Liver (tissue), 9 donors: ENCODE measurements around the gene CRACR2A. TPM values are rescaled to one million over a fixed set of nuclear protein-coding genes. Genes with fewer than 3 reads are reported as not detected.
A peak's percentile ranks its signal among the peaks of the same experiment; 100 is the strongest.

Source experiments
- DNase-seq: peaks from one replicate; pipeline ENCODE4 v3.0.0-alpha.2; 2017; ENCODE audit warnings: low spot score
- H3K27ac ChIP-seq, 2 donors: one replicate each; pipeline ENCODE4 v1.7.0; 2013; ENCODE audit warnings: inconsistent platforms in 2 of 2, low read length in 2 of 2, control low read depth in 1 of 2, low read depth in 1 of 2, mild to moderate bottlenecking in 1 of 2
- H3K27me3 ChIP-seq, 4 donors: one replicate each; pipeline versions ENCODE4 v1.6.1 to v1.7.0; 2013; ENCODE audit warnings: low read length in 3 of 4, inconsistent platforms in 1 of 4, mild to moderate bottlenecking in 1 of 4, moderate library complexity in 1 of 4; ENCODE audit not compliant: control insufficient read depth in 4 of 4, insufficient read depth in 4 of 4
- H3K36me3 ChIP-seq, 4 donors: one replicate each; pipeline versions ENCODE4 v1.6.1 to v1.7.0; 2013; ENCODE audit warnings: low read length in 3 of 4, mild to moderate bottlenecking in 3 of 4, low read depth in 1 of 4, moderate library complexity in 1 of 4; ENCODE audit not compliant: control insufficient read depth in 4 of 4, insufficient read depth in 3 of 4
- H3K4me1 ChIP-seq, 4 donors: one replicate each; pipeline versions ENCODE4 v1.6.1 to v1.7.0; 2013; ENCODE audit warnings: low read length in 3 of 4, mild to moderate bottlenecking in 3 of 4, moderate library complexity in 1 of 4; ENCODE audit not compliant: control insufficient read depth in 4 of 4, insufficient read depth in 4 of 4
- H3K4me3 ChIP-seq, 3 donors: one replicate each; pipeline versions ENCODE4 v1.6.1 to v1.7.0; 2013; ENCODE audit warnings: low read length in 3 of 3, control low read depth in 1 of 3, low read depth in 1 of 3, mild to moderate bottlenecking in 1 of 3
- H3K9ac ChIP-seq, 2 donors: one replicate each; pipeline ENCODE4 v1.7.0; 2013; ENCODE audit warnings: low read length in 2 of 2, mild to moderate bottlenecking in 2 of 2, moderate library complexity in 2 of 2, control low read depth in 1 of 2, low read depth in 1 of 2
- H3K9me3 ChIP-seq, 4 donors: one replicate each; pipeline versions ENCODE4 v1.6.1 to v1.7.0; 2013; ENCODE audit warnings: low read length in 3 of 4; ENCODE audit not compliant: control insufficient read depth in 4 of 4
- ATF3 ChIP-seq: IDR thresholded peaks from 2 replicates; pipeline ENCODE4 v1.6.1; 2016; ENCODE audit warnings: antibody characterized with exemption
- CTCF ChIP-seq: fragments of 150-350 bp; IDR thresholded peaks from 2 replicates; pipeline ENCODE4 v1.5.1; 2017; ENCODE audit warnings: improper control_type of control experiment, low read depth, low read length; ENCODE audit not compliant: missing input control
- EGR1 ChIP-seq, 2 donors: IDR thresholded peaks; 2 replicates each; pipeline ENCODE4 v1.6.1; 2016 to 2018; ENCODE audit warnings: antibody characterized with exemption in 2 of 2, low read depth in 2 of 2
- FOXA2 ChIP-seq: IDR thresholded peaks from 2 replicates; pipeline ENCODE4 v1.6.1; 2016; ENCODE audit warnings: antibody characterized with exemption
- GABPA ChIP-seq, 2 donors: IDR thresholded peaks in 1 of 2; conservative IDR thresholded peaks in 1 of 2; 2 replicates each; pipeline ENCODE4 v1.6.1; 2016; ENCODE audit warnings: antibody characterized with exemption in 2 of 2, mild to moderate bottlenecking in 1 of 2, moderate library complexity in 1 of 2
- HNF4A ChIP-seq, 2 donors: conservative IDR thresholded peaks; 2 replicates each; pipeline ENCODE4 v1.6.1; 2016; ENCODE audit warnings: antibody characterized with exemption in 2 of 2, mild to moderate bottlenecking in 2 of 2
- HNF4G ChIP-seq: IDR thresholded peaks from 2 replicates; pipeline ENCODE4 v1.6.1; 2016; ENCODE audit warnings: antibody characterized with exemption
- JUND ChIP-seq, 2 donors: IDR thresholded peaks; 2 replicates each; pipeline ENCODE4 v1.6.1; 2016; ENCODE audit warnings: antibody characterized with exemption in 2 of 2
- NR2F2 ChIP-seq: IDR thresholded peaks from 2 replicates; pipeline ENCODE4 v1.6.1; 2016; ENCODE audit warnings: antibody characterized with exemption
- RAD21 ChIP-seq, 2 donors: IDR thresholded peaks; 2 replicates each; pipeline ENCODE4 v1.6.1; 2016; ENCODE audit warnings: antibody characterized with exemption in 2 of 2, mild to moderate bottlenecking in 2 of 2
- RXRA ChIP-seq, 2 donors: IDR thresholded peaks; 2 replicates each; pipeline ENCODE4 v1.6.1; 2017 to 2018; ENCODE audit warnings: antibody characterized with exemption in 2 of 2, mild to moderate bottlenecking in 1 of 2
- SP1 ChIP-seq: IDR thresholded peaks from 2 replicates; pipeline ENCODE4 v1.6.1; 2018; ENCODE audit warnings: antibody characterized with exemption, mild to moderate bottlenecking
- YY1 ChIP-seq: IDR thresholded peaks from 2 replicates; pipeline ENCODE4 v1.6.1; 2016; ENCODE audit warnings: antibody characterized with exemption, mild to moderate bottlenecking
- ZBTB33 ChIP-seq: IDR thresholded peaks from 2 replicates; pipeline ENCODE4 v1.6.1; 2016; ENCODE audit warnings: antibody characterized with exemption
- WGBS: extraction: QIAGEN DNeasy Blood & Tissue Kit; methylation state at CpG from one replicate; pipeline ENCODE4 v1.1.7; 2013; 5-methylcytosine and 5-hydroxymethylcytosine counted together
- polyA plus RNA-seq, 2 donors: library from polyadenylated mRNA; stranded (reverse) in 1 of 2; unstranded in 1 of 2; fragments of 200-250 nt in 1 of 2; fragments of >200 nt in 1 of 2; fragmentation: Nextera tagmentation in 1 of 2; extraction: Ambion mirVana in 1 of 2; gene quantifications; one replicate each; pipeline versions ENCODE4 v1.2.1 to v1.2.3, GENCODE V29; 2013 to 2015
- total RNA-seq, 2 donors: library from RNA; depleted of rRNA; stranded (reverse); fragments of >200 nt; gene quantifications; one replicate each; pipeline ENCODE4 v1.2.3, GENCODE V29; 2014
- TF ChIP-seq, protein P1 (sequence below): IDR thresholded peaks from 2 replicates; pipeline ENCODE4 v1.6.1; 2016; ENCODE audit warnings: antibody characterized with exemption, mild to moderate bottlenecking
- TF ChIP-seq, protein P2 (sequence below): IDR thresholded peaks from 2 replicates; pipeline ENCODE4 v1.6.1; 2016; ENCODE audit warnings: antibody characterized with exemption
- donor health status: healthy.
- donor health status: healthy.
- donor health status: healthy.
- donor health status: healthy.
- donor health status: healthy.

The CRACR2A gene
- total and polyA plus RNA-seq, 4 donors, result 0.33 to 4.2 (median 1.4) TPM

DNA sequence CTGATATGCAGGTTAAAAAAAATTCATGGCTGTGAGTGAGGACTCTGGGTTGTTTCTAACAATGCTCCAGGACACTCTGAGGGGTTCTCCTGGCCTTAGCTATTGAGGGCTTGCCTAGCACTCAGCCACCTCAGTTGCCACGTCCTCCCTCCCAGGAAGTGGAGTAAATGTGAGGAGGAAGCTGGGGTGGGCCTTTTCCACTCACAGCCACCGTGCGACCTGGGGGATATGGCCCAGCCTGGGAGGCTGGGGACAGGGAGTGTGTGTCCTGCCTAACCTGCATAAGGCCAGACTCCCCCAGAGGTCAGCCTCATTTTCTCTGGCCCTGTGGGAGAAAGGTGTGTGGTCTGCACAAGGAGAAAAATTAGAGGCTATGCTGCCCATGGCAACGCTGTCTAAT, 83.3 kb downstream of the CRACR2A start:
- Histone ChIP-seq H3K4me1 (peaks cover 0 to 24% (median 21%) of the 10 kb centered on the region in 4 donors), H3K36me3 (no peaks in the 10 kb centered on the region), H3K9me3 (no peaks in the 10 kb centered on the region), H3K27ac (no peak overlapping the region), H3K27me3 (no peaks in the 10 kb centered on the region), H3K4me3 (no peak overlapping the region), H3K9ac (no peak overlapping the region)
- TF ChIP-seq, protein P1, sequence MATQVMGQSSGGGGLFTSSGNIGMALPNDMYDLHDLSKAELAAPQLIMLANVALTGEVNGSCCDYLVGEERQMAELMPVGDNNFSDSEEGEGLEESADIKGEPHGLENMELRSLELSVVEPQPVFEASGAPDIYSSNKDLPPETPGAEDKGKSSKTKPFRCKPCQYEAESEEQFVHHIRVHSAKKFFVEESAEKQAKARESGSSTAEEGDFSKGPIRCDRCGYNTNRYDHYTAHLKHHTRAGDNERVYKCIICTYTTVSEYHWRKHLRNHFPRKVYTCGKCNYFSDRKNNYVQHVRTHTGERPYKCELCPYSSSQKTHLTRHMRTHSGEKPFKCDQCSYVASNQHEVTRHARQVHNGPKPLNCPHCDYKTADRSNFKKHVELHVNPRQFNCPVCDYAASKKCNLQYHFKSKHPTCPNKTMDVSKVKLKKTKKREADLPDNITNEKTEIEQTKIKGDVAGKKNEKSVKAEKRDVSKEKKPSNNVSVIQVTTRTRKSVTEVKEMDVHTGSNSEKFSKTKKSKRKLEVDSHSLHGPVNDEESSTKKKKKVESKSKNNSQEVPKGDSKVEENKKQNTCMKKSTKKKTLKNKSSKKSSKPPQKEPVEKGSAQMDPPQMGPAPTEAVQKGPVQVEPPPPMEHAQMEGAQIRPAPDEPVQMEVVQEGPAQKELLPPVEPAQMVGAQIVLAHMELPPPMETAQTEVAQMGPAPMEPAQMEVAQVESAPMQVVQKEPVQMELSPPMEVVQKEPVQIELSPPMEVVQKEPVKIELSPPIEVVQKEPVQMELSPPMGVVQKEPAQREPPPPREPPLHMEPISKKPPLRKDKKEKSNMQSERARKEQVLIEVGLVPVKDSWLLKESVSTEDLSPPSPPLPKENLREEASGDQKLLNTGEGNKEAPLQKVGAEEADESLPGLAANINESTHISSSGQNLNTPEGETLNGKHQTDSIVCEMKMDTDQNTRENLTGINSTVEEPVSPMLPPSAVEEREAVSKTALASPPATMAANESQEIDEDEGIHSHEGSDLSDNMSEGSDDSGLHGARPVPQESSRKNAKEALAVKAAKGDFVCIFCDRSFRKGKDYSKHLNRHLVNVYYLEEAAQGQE, result no peak
- TF ChIP-seq GABPA (IDR thresholded peaks at IDR 0.05 in 1 of 2, conservative IDR thresholded peaks at IDR 0.05 in 1 of 2), result no peak
- TF ChIP-seq RAD21 (IDR thresholded peaks at IDR 0.05), result no peak
- no peak for TF ChIP-seq SP1
- TF ChIP-seq, protein P2, sequence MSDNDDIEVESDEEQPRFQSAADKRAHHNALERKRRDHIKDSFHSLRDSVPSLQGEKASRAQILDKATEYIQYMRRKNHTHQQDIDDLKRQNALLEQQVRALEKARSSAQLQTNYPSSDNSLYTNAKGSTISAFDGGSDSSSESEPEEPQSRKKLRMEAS, result no peak
- no peak for TF ChIP-seq YY1
- no peak for TF ChIP-seq JUND (IDR thresholded peaks at IDR 0.05)
- no peak for TF ChIP-seq ZBTB33
- no peak for TF ChIP-seq FOXA2
- TF ChIP-seq RXRA (IDR thresholded peaks at IDR 0.05), result no peak
- TF ChIP-seq ATF3, result no peak
- TF ChIP-seq CTCF, result no peak
- no peak for TF ChIP-seq NR2F2
- TF ChIP-seq EGR1 (IDR thresholded peaks at IDR 0.05; ENCODE audit: low read depth in 2 of 2), result no peak
- 74% methylated on average over 4 of the region's 4 CpGs for WGBS
- DNase-seq, result no peak

GRCh38 chr12:3668479-3669165, 84.3 kb downstream of the CRACR2A start:
- peak; percentile 12 for DNase-seq
- WGBS, result 95% methylated on average over 5 of the region's 5 CpGs
- no peak overlapping the region for H3K9ac ChIP-seq
- no peaks in the 10 kb centered on the region for H3K9me3 ChIP-seq
- H3K27me3 ChIP-seq, result no peaks in the 10 kb centered on the region
- H3K4me3 ChIP-seq, result no peak overlapping the region
- H3K36me3 ChIP-seq, result no peaks in the 10 kb centered on the region
- no peak overlapping the region for H3K27ac ChIP-seq
- peaks cover 0 to 18% (median 14%) of the 10 kb centered on the region in 4 donors for H3K4me1 ChIP-seq
- TF ChIP-seq JUND (IDR thresholded peaks at IDR 0.05) (no peak), GABPA (IDR thresholded peaks at IDR 0.05 in 1 of 2, conservative IDR thresholded peaks at IDR 0.05 in 1 of 2) (no peak), RAD21 (IDR thresholded peaks at IDR 0.05) (no peak), CTCF (no peak), RXRA (IDR thresholded peaks at IDR 0.05) (no peak), HNF4G (no peak), FOXA2 (no peak), HNF4A (conservative IDR thresholded peaks at IDR 0.05) (no peak)
- TF ChIP-seq, protein P1, result no peak
- TF ChIP-seq, protein P2, result no peak
